SK-N-MC (cell line): Measurements from ENCODE around the gene CPAMD8.

Experiments
- EZH2 ChIP-seq: fragments of 200-600 bp; sonication (generic); IDR thresholded peaks from one replicate; pipeline ENCODE4 v1.6.1; 2017; ENCODE audit warnings: antibody characterized with exemption
- FOXP2 ChIP-seq: optimal IDR thresholded peaks from 2 replicates; pipeline ENCODE3; 2011; ENCODE audit warnings: mild to moderate bottlenecking, moderate library complexity; ENCODE audit not compliant: insufficient read depth; ENCODE audit errors: extremely low read length, control extremely low read depth
- POLR2AphosphoS5 ChIP-seq: IDR thresholded peaks from 2 replicates; pipeline ENCODE4 v1.6.1; 2012; ENCODE audit warnings: mild to moderate bottlenecking, low read depth, low read length, borderline replicate concordance

GRCh38 chr19:17070912-17071311 lies 44.3 kb upstream of the CPAMD8 start:
- TF ChIP-seq POLR2AphosphoS5 (no peak), EZH2 (no peak), FOXP2 (no peak)
